ENCODE measurements around the gene ACOXL. TPM values are rescaled to one million over a fixed set of nuclear protein-coding genes. Genes with fewer than 3 reads are reported as not detected.

The ACOXL gene
- polyA plus RNA-seq, 3 donors, result 0.35 TPM; not detected in 2

GRCh38 chr2:110832740-110833139 is 100.4 kb downstream of the ACOXL start:
- no peaks in the 10 kb centered on the region for H3K9me3 Mint-ChIP-seq
- Histone ChIP-seq H2AFZ (ENCODE audit: insufficient read depth, low read depth, low read length, poor library complexity, severe bottlenecking) (no peak overlapping the region), H3K4me3 (replicated peaks in 1 of 3; ENCODE audit: low read depth in 2 of 3, low read length in 3 of 3) (no peak overlapping the region), H3K4me1 (ENCODE audit: control insufficient read depth in 1 of 2, insufficient read depth in 2 of 2, low read length in 2 of 2) (no peaks in the 10 kb centered on the region), H3K9me3 (replicated peaks in 1 of 2; ENCODE audit: control insufficient read depth in 1 of 2, insufficient read depth in 1 of 2, low read length in 2 of 2) (no peaks in the 10 kb centered on the region), H3K36me3 (replicated peaks in 1 of 2; ENCODE audit: control insufficient read depth in 1 of 2, insufficient read depth in 2 of 2, low read length in 2 of 2) (no peaks in the 10 kb centered on the region), H3K27me3 (ENCODE audit: control insufficient read depth in 2 of 2, insufficient read depth in 2 of 2, low read length in 2 of 2) (no peaks in the 10 kb centered on the region), H3K79me2 (ENCODE audit: insufficient read depth, low read length) (no peaks in the 10 kb centered on the region), H3K27ac (ENCODE audit: low read depth in 1 of 2, low read length in 2 of 2) (no peak overlapping the region), H3K4me2 (replicated peaks; ENCODE audit: extremely low read depth, low read length, poor library complexity, severe bottlenecking) (no peak overlapping the region), H3K9ac (ENCODE audit: insufficient read depth, low read length, poor library complexity, severe bottlenecking) (no peak overlapping the region), H4K20me1 (ENCODE audit: insufficient read depth, low read length) (no peaks in the 10 kb centered on the region)
- TF ChIP-seq CTCF (IDR thresholded peaks at IDR 0.05), result no peak
- DNase-seq, result no peak
- H3K36me3 Mint-ChIP-seq, result no peaks in the 10 kb centered on the region
- no peaks in the 10 kb centered on the region for H3K4me1 Mint-ChIP-seq
- H3K27ac Mint-ChIP-seq, result no peak overlapping the region
- intact Hi-C loops (cut with micrococcal nuclease), result no loop called here
- no peak overlapping the region for H3K4me3 Mint-ChIP-seq
- peaks cover 9 to 14% (median 9%) of the 10 kb centered on the region in 3 donors for H3K27me3 Mint-ChIP-seq (ENCODE audit: low read depth in 3 of 3)
- WGBS (ENCODE audit: insufficient coverage), result no CpG with 5 or more reads among the region's 1 CpG

- Histone ChIP-seq H3K4me2 (replicated peaks; ENCODE audit: extremely low read depth, low read length, poor library complexity, severe bottlenecking) (no peak overlapping the region), H4K20me1 (ENCODE audit: insufficient read depth, low read length) (no peaks in the 10 kb centered on the region), H3K27ac (ENCODE audit: low read depth in 1 of 2, low read length in 2 of 2) (no peak overlapping the region), H3K79me2 (ENCODE audit: insufficient read depth, low read length) (no peaks in the 10 kb centered on the region), H3K36me3 (replicated peaks in 1 of 2; ENCODE audit: control insufficient read depth in 1 of 2, insufficient read depth in 2 of 2, low read length in 2 of 2) (no peaks in the 10 kb centered on the region), H2AFZ (ENCODE audit: insufficient read depth, low read depth, low read length, poor library complexity, severe bottlenecking) (no peak overlapping the region), H3K4me3 (replicated peaks in 1 of 3; ENCODE audit: low read depth in 2 of 3, low read length in 3 of 3) (no peak overlapping the region), H3K27me3 (ENCODE audit: control insufficient read depth in 2 of 2, insufficient read depth in 2 of 2, low read length in 2 of 2) (no peaks in the 10 kb centered on the region), H3K4me1 (ENCODE audit: control insufficient read depth in 1 of 2, insufficient read depth in 2 of 2, low read length in 2 of 2) (no peaks in the 10 kb centered on the region), H3K9ac (ENCODE audit: insufficient read depth, low read length, poor library complexity, severe bottlenecking) (no peak overlapping the region), H3K9me3 (replicated peaks in 1 of 2; ENCODE audit: control insufficient read depth in 1 of 2, insufficient read depth in 1 of 2, low read length in 2 of 2) (no peaks in the 10 kb centered on the region)
- intact Hi-C loops (cut with micrococcal nuclease), result no loop called here
- WGBS (ENCODE audit: insufficient coverage), result 50% methylated on average over 2 of the region's 7 CpGs
- Mint-ChIP-seq H3K27ac (peak overlapping the region in 1 of 7 donors; percentile 77), H3K27me3 (ENCODE audit: low read depth in 3 of 3) (peaks cover 5 to 12% (median 5%) of the 10 kb centered on the region in 3 donors), H3K4me1 (no peaks in the 10 kb centered on the region), H3K36me3 (no peaks in the 10 kb centered on the region), H3K4me3 (no peak overlapping the region), H3K9me3 (no peaks in the 10 kb centered on the region)
- no peak for TF ChIP-seq CTCF (IDR thresholded peaks at IDR 0.05)
- DNase-seq, result no peak
Observed at GRCh38 chr2:110834134-110834827, 101.9 kb downstream of the ACOXL start.
